ENCODE measurements around the gene HPSE2.

Gene HPSE2

DNA sequence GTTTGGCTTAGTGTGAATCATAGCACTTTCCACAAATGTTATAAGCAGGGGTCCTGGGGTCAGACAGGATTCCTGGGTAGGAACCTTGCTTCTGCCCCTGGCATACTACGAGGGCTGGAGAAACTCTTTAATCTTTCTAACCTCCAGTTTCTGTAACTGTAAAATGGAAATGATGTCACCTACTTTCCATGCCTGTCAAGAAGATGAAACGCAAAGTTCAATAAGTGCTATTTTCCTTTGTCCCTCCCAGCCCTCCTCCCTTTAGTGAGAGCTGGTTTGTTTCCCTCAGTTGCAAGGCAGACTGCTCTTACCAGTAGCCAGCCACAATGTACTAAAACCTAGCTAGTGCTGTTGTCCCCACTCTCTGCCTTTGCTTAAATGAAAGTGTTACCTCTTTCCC lies 671.8 kb downstream of the HPSE2 start (continued):
- TF ChIP-seq, protein P1, sequence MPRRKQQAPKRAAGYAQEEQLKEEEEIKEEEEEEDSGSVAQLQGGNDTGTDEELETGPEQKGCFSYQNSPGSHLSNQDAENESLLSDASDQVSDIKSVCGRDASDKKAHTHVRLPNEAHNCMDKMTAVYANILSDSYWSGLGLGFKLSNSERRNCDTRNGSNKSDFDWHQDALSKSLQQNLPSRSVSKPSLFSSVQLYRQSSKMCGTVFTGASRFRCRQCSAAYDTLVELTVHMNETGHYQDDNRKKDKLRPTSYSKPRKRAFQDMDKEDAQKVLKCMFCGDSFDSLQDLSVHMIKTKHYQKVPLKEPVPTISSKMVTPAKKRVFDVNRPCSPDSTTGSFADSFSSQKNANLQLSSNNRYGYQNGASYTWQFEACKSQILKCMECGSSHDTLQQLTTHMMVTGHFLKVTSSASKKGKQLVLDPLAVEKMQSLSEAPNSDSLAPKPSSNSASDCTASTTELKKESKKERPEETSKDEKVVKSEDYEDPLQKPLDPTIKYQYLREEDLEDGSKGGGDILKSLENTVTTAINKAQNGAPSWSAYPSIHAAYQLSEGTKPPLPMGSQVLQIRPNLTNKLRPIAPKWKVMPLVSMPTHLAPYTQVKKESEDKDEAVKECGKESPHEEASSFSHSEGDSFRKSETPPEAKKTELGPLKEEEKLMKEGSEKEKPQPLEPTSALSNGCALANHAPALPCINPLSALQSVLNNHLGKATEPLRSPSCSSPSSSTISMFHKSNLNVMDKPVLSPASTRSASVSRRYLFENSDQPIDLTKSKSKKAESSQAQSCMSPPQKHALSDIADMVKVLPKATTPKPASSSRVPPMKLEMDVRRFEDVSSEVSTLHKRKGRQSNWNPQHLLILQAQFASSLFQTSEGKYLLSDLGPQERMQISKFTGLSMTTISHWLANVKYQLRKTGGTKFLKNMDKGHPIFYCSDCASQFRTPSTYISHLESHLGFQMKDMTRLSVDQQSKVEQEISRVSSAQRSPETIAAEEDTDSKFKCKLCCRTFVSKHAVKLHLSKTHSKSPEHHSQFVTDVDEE (CRISPR knock-in tag; IDR thresholded peaks at IDR 0.05), result no peak
- TF ChIP-seq ZNF70 (CRISPR knock-in tag; IDR thresholded peaks at IDR 0.05) (no peak), ZFP3 (CRISPR knock-in tag; IDR thresholded peaks at IDR 0.05) (no peak), ZFP30 (CRISPR knock-in tag; IDR thresholded peaks at IDR 0.05) (no peak), ISL1 (CRISPR knock-in tag; IDR thresholded peaks at IDR 0.05) (no peak), ZNF565 (CRISPR knock-in tag; conservative IDR thresholded peaks at IDR 0.05; ENCODE audit: low read depth) (no peak)
- TF ChIP-seq, protein P2, sequence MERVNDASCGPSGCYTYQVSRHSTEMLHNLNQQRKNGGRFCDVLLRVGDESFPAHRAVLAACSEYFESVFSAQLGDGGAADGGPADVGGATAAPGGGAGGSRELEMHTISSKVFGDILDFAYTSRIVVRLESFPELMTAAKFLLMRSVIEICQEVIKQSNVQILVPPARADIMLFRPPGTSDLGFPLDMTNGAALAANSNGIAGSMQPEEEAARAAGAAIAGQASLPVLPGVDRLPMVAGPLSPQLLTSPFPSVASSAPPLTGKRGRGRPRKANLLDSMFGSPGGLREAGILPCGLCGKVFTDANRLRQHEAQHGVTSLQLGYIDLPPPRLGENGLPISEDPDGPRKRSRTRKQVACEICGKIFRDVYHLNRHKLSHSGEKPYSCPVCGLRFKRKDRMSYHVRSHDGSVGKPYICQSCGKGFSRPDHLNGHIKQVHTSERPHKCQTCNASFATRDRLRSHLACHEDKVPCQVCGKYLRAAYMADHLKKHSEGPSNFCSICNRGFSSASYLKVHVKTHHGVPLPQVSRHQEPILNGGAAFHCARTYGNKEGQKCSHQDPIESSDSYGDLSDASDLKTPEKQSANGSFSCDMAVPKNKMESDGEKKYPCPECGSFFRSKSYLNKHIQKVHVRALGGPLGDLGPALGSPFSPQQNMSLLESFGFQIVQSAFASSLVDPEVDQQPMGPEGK (CRISPR knock-in tag; IDR thresholded peaks at IDR 0.05; ENCODE audit: borderline replicate concordance), result no peak

DNA sequence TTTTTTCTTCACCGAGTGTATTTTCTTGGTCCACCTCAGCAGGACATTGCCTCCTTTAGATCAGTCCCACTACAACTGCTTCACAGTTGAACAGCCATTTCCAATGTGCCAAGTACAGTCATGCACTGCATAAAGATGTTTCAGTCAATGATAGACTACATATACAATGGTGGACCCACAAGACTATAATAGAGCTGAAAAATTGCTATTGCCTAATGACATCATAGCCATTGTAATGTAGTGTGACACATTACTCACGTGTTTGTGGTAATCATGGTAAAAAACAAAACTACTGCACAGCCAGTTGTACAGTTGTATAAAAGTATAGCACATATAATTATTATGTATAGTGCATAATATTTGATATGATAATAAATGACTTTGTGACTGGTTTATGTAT lies 675.1 kb downstream of the HPSE2 start:
- TF ChIP-seq OSR1 (CRISPR knock-in tag; IDR thresholded peaks at IDR 0.05), result no peak
- no peak for TF ChIP-seq PPARA (CRISPR knock-in tag; IDR thresholded peaks at IDR 0.05; ENCODE audit: borderline replicate concordance)
- TF ChIP-seq, protein P3, sequence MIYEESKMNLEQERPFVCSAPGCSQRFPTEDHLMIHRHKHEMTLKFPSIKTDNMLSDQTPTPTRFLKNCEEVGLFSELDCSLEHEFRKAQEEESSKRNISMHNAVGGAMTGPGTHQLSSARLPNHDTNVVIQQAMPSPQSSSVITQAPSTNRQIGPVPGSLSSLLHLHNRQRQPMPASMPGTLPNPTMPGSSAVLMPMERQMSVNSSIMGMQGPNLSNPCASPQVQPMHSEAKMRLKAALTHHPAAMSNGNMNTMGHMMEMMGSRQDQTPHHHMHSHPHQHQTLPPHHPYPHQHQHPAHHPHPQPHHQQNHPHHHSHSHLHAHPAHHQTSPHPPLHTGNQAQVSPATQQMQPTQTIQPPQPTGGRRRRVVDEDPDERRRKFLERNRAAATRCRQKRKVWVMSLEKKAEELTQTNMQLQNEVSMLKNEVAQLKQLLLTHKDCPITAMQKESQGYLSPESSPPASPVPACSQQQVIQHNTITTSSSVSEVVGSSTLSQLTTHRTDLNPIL (CRISPR knock-in tag; IDR thresholded peaks at IDR 0.05; ENCODE audit: low read depth), result no peak
- TF ChIP-seq ISL1 (CRISPR knock-in tag; IDR thresholded peaks at IDR 0.05), result no peak
- TF ChIP-seq, protein P1 (CRISPR knock-in tag; IDR thresholded peaks at IDR 0.05), result no peak
- TF ChIP-seq ESRRG (CRISPR knock-in tag; IDR thresholded peaks at IDR 0.05), result no peak
- TF ChIP-seq ZFP3 (CRISPR knock-in tag; IDR thresholded peaks at IDR 0.05), result no peak
- no peak for TF ChIP-seq SNAI2 (CRISPR knock-in tag; IDR thresholded peaks at IDR 0.05)
- TF ChIP-seq ZNF8 (CRISPR knock-in tag; IDR thresholded peaks at IDR 0.05), result no peak
- no peak for TF ChIP-seq ZC3H10 (CRISPR knock-in tag; IDR thresholded peaks at IDR 0.05)
- TF ChIP-seq, protein P2 (CRISPR knock-in tag; IDR thresholded peaks at IDR 0.05; ENCODE audit: borderline replicate concordance), result no peak
- no peak for TF ChIP-seq TOX (CRISPR knock-in tag; IDR thresholded peaks at IDR 0.05; ENCODE audit: borderline replicate concordance)
- no peak for TF ChIP-seq ZFP30 (CRISPR knock-in tag; IDR thresholded peaks at IDR 0.05)
- TF ChIP-seq, protein P4, sequence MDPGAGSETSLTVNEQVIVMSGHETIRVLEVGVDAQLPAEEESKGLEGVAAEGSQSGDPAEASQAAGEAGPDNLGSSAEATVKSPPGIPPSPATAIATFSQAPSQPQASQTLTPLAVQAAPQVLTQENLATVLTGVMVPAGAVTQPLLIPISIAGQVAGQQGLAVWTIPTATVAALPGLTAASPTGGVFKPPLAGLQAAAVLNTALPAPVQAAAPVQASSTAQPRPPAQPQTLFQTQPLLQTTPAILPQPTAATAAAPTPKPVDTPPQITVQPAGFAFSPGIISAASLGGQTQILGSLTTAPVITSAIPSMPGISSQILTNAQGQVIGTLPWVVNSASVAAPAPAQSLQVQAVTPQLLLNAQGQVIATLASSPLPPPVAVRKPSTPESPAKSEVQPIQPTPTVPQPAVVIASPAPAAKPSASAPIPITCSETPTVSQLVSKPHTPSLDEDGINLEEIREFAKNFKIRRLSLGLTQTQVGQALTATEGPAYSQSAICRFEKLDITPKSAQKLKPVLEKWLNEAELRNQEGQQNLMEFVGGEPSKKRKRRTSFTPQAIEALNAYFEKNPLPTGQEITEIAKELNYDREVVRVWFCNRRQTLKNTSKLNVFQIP (CRISPR knock-in tag; IDR thresholded peaks at IDR 0.05; ENCODE audit: borderline replicate concordance, low read depth), result no peak
- no peak for TF ChIP-seq GLIS3 (CRISPR knock-in tag; IDR thresholded peaks at IDR 0.05)
- no peak for ATAC-seq

DNA sequence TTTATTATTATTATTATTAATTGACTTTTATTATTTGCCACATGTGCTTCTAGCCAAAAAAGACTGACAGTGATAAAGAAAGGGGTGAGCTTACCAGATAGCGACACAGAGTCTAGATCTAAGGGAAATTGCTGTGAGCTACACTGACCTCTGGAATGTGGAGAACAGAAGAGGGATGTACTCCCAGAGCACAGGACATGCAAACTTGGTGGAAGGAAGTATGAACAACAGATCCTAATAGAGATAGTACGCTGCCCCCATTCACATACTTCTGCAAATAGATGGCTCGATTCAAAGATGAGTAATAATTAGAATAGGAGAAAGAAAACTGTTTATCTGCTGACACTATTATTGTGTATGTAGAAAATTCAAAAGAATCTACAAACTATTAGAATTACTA lies 679.6 kb downstream of the HPSE2 start:
- TF ChIP-seq, protein P3 (CRISPR knock-in tag; IDR thresholded peaks at IDR 0.05; ENCODE audit: low read depth), result no peak
- no peak for TF ChIP-seq ZNF70 (CRISPR knock-in tag; IDR thresholded peaks at IDR 0.05)
- TF ChIP-seq CSDC2 (CRISPR knock-in tag; IDR thresholded peaks at IDR 0.05), result no peak
- no peak for TF ChIP-seq ESRRG (CRISPR knock-in tag; IDR thresholded peaks at IDR 0.05)
- TF ChIP-seq ZNF8 (CRISPR knock-in tag; IDR thresholded peaks at IDR 0.05), result no peak
- TF ChIP-seq, protein P1 (CRISPR knock-in tag; IDR thresholded peaks at IDR 0.05), result no peak
- no peak for TF ChIP-seq TOX (CRISPR knock-in tag; IDR thresholded peaks at IDR 0.05; ENCODE audit: borderline replicate concordance)
- TF ChIP-seq ZNF565 (CRISPR knock-in tag; conservative IDR thresholded peaks at IDR 0.05; ENCODE audit: low read depth), result no peak
- no peak for TF ChIP-seq ZC3H10 (CRISPR knock-in tag; IDR thresholded peaks at IDR 0.05)
- no peak for TF ChIP-seq OSR1 (CRISPR knock-in tag; IDR thresholded peaks at IDR 0.05)
- no peak for TF ChIP-seq ZFP30 (CRISPR knock-in tag; IDR thresholded peaks at IDR 0.05)
- TF ChIP-seq PPARA (CRISPR knock-in tag; IDR thresholded peaks at IDR 0.05; ENCODE audit: borderline replicate concordance), result no peak
- TF ChIP-seq ARNTL (CRISPR knock-in tag; IDR thresholded peaks at IDR 0.05; ENCODE audit: borderline replicate concordance, low read depth), result no peak
- TF ChIP-seq GLIS3 (CRISPR knock-in tag; IDR thresholded peaks at IDR 0.05), result no peak

More for the DNA sequence above, 679.6 kb downstream of the HPSE2 start:
- ATAC-seq, result no peak
